Tongue (tissue), 2 donors: ENCODE results near the gene GATAD2B. TPM values are rescaled to one million over a fixed set of nuclear protein-coding genes. Genes with fewer than 3 reads are reported as not detected.

Experiments used
- small RNA-seq: library from RNA; depleted of rRNA; stranded (forward); fragments of <200 nt; gene quantifications from one replicate; pipeline ENCODE3, GENCODE V24; 2014; ENCODE audit warnings: low replicate concordance
- total RNA-seq: library from RNA; depleted of rRNA; stranded (reverse); fragments of >200 nt; gene quantifications from one replicate; pipeline ENCODE4 v1.2.3, GENCODE V29; 2014

Gene GATAD2B
- total RNA-seq, 1 donor from 2014 or later = 11.2 TPM

Small RNAs within 50 kb of the gene (small RNA-seq; reads per million reads assigned to genes)
- gene AL831737.1 (not detected), gene MIR6737 (0.08 reads per million), gene RF00019 (not detected)

Other genes starting within 250 kb of the GATAD2B start
- 8.5 TPM for gene NPR1, start 244.3 kb downstream of the GATAD2B start, total RNA-seq
- 34.9 TPM for gene INTS3, start 194.9 kb downstream of the GATAD2B start, total RNA-seq
- gene SLC27A3, start 147.6 kb downstream of the GATAD2B start, total RNA-seq = 15.2 TPM
- 31.1 TPM for gene DENND4B, start 23.7 kb upstream of the GATAD2B start, total RNA-seq
- 3.2 TPM for gene CRTC2, start 35.6 kb upstream of the GATAD2B start, total RNA-seq
- gene SLC39A1, start 40.6 kb upstream of the GATAD2B start, total RNA-seq = 59.3 TPM
- gene CREB3L4, start 44.9 kb upstream of the GATAD2B start, total RNA-seq = 12.0 TPM
- 125 TPM for gene JTB, start 54.7 kb upstream of the GATAD2B start, total RNA-seq
- gene RAB13, start 63.4 kb upstream of the GATAD2B start, total RNA-seq = 27.0 TPM
- gene RPS27, start 67.8 kb upstream of the GATAD2B start, total RNA-seq = 1,230 TPM
- gene NUP210L, start 232.1 kb upstream of the GATAD2B start, total RNA-seq = 0.21 TPM